Muscle of leg (tissue), 11 donors: ENCODE measurements around the gene XYLT1. TPM values are rescaled to one million over a fixed set of nuclear protein-coding genes. Genes with fewer than 3 reads are reported as not detected.

Experiments used
- DNase-seq: peaks from one replicate; pipeline ENCODE4 v3.0.0; 2013
- H3K27ac ChIP-seq: one replicate; pipeline ENCODE4 v1.5.1; 2013; ENCODE audit warnings: mild to moderate bottlenecking, low read length, control low read depth
- H3K27me3 ChIP-seq: one replicate; pipeline ENCODE4 v1.6.1; 2013; ENCODE audit warnings: low read length; ENCODE audit not compliant: control insufficient read depth, insufficient read depth
- H3K36me3 ChIP-seq: one replicate; pipeline ENCODE4 v1.6.1; 2013; ENCODE audit warnings: low read length; ENCODE audit not compliant: control insufficient read depth, insufficient read depth
- H3K4me1 ChIP-seq: one replicate; pipeline ENCODE4 v1.6.1; 2013; ENCODE audit warnings: low read length; ENCODE audit not compliant: control insufficient read depth, insufficient read depth
- H3K4me3 ChIP-seq: one replicate; pipeline ENCODE4 v1.5.1; 2013; ENCODE audit warnings: low read length, control low read depth
- H3K9me3 ChIP-seq: replicated peaks from 2 replicates; pipeline ENCODE4 v1.6.1; 2013; ENCODE audit warnings: low read depth, low read length; ENCODE audit not compliant: control insufficient read depth
- WGBS: methylation state at CpG from one replicate; pipeline ENCODE4 v1.1.5; 2013; ENCODE audit warnings: missing lambda C conversion rate; ENCODE audit not compliant: insufficient coverage; 5-methylcytosine and 5-hydroxymethylcytosine counted together
- polyA plus RNA-seq, 8 donors: library from polyadenylated mRNA; unstranded; fragments of 120-200 nt; gene quantifications; one replicate each; pipeline versions ENCODE4 v1.2.1 to v1.2.3, GENCODE V29; 2013; ENCODE audit warnings: inconsistent platforms in 1 of 8, low replicate concordance in 1 of 8; ENCODE audit not compliant: insufficient read length in 8 of 8, insufficient read depth in 1 of 8
- total RNA-seq: library from RNA; stranded (reverse); fragments of 120-200 nt; gene quantifications from one replicate; pipeline ENCODE4 v1.2.4, GENCODE V29; 2013

Gene XYLT1
- total and polyA plus RNA-seq, 9 donors, result 4.3 to 9.7 (median 5.3) TPM

- H3K27me3 ChIP-seq, result no peaks in the 10 kb centered on the region
- 47% methylated on average over 6 of the region's 7 CpGs for WGBS
- H3K27ac ChIP-seq, result no peak overlapping the region
- no peaks in the 10 kb centered on the region for H3K36me3 ChIP-seq
- H3K4me1 ChIP-seq, result peaks cover 26% of the 10 kb centered on the region
- DNase-seq, result no peak
- no peak overlapping the region for H3K4me3 ChIP-seq
- no peaks in the 10 kb centered on the region for H3K9me3 ChIP-seq
These were observed 171.0 kb downstream of the XYLT1 start for GRCh38 chr16:17299790-17300189.

GRCh38 chr16:17298238-17298637 is 172.5 kb downstream of the XYLT1 start:
- WGBS, result 95% methylated on average over 6 of the region's 9 CpGs
- Histone ChIP-seq H3K4me1 (peaks cover 19% of the 10 kb centered on the region), H3K36me3 (no peaks in the 10 kb centered on the region), H3K27ac (no peak overlapping the region), H3K4me3 (no peak overlapping the region), H3K27me3 (no peaks in the 10 kb centered on the region), H3K9me3 (no peaks in the 10 kb centered on the region)
- no peak for DNase-seq

DNA sequence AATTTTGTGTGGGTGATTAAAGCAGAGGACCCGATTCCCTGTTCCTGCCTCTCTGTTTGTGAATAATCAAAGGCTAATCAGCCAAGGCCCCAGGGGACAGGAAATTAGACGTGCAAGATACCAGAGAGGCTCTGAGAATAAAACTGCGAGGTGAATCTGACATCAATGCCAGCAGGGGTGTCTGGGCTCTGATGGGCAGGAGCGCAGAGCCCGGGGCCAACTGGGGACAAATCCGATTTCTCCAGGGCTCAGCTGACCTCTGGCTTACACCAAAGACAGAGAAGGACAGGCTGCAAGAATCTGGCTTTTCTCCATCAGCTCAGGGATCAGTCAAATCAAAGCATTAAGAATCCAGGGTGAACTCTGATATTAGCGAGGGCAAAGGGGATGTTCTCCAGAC is 174.3 kb downstream of the XYLT1 start:
- WGBS, result 27% methylated on average over 3 of the region's 7 CpGs
- no peak overlapping the region for H3K4me3 ChIP-seq
- no peak overlapping the region for H3K27ac ChIP-seq
- no peaks in the 10 kb centered on the region for H3K9me3 ChIP-seq
- no peak for DNase-seq
- H3K4me1 ChIP-seq, result peaks cover 14% of the 10 kb centered on the region
- no peaks in the 10 kb centered on the region for H3K36me3 ChIP-seq
- no peaks in the 10 kb centered on the region for H3K27me3 ChIP-seq

- DNase-seq, result peak; percentile 68
- Histone ChIP-seq H3K36me3 (no peaks in the 10 kb centered on the region), H3K27me3 (no peaks in the 10 kb centered on the region), H3K4me1 (peaks cover 14% of the 10 kb centered on the region), H3K4me3 (no peak overlapping the region), H3K9me3 (no peaks in the 10 kb centered on the region), H3K27ac (no peak overlapping the region)
- no CpG with 5 or more reads among the region's 5 CpGs for WGBS
These were observed 174.8 kb downstream of the XYLT1 start for GRCh38 chr16:17295948-17296347.

- H3K27ac ChIP-seq, result no peak overlapping the region
- no peak overlapping the region for H3K4me3 ChIP-seq
- no peaks in the 10 kb centered on the region for H3K36me3 ChIP-seq
- H3K27me3 ChIP-seq, result no peaks in the 10 kb centered on the region
- WGBS, result 86% methylated on average over 2 of the region's 3 CpGs
- no peaks in the 10 kb centered on the region for H3K9me3 ChIP-seq
- no peak for DNase-seq
- peaks cover 19% of the 10 kb centered on the region for H3K4me1 ChIP-seq
These were observed 175.9 kb downstream of the XYLT1 start for GRCh38 chr16:17294856-17295255.

DNA sequence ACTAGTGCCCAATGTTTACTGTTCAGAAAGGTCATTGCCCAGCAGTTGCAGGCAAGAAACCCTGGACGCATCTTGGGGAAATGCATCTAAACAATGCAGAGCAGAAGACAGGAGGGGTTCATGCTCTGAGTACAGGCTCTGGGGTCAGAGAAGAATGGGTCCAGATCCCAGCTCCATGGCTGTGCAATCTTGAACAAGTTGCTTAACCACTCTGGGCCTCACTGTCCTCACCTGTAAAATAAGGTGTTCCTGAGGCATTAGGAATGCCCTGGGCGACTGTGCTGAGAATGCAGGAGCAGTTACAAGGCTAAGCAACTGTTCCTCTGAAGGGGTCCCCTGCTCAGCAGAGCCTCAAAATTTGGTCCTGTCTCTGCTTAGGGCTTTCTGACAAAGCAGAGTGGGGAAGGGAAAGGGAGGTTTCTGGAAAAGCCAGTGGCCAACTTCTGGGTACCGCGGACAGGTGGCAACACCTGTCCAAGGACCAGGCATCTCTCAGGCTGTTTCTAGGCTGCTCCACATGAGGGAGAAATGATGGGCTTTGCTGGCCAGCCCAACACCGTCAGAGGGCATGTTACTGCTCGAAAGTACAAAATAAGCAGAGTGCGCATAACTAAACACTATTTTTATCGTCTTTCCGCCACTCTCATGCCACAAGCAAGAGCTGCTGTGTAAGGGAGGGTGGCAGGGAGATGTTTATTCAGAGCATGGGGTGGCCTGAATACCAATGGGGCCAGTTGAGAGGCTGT is 176.8 kb downstream of the XYLT1 start:
- Histone ChIP-seq H3K27me3 (no peaks in the 10 kb centered on the region), H3K9me3 (no peaks in the 10 kb centered on the region), H3K36me3 (no peaks in the 10 kb centered on the region), H3K4me1 (peaks cover 19% of the 10 kb centered on the region), H3K4me3 (no peak overlapping the region), H3K27ac (no peak overlapping the region)
- no peak for DNase-seq
- 100% methylated on average over 2 of the region's 9 CpGs for WGBS

- DNase-seq, result peak; percentile 44
- Histone ChIP-seq H3K4me1 (peaks cover 19% of the 10 kb centered on the region), H3K4me3 (no peak overlapping the region), H3K27ac (no peak overlapping the region), H3K36me3 (no peaks in the 10 kb centered on the region), H3K9me3 (peaks cover 2% of the 10 kb centered on the region), H3K27me3 (no peaks in the 10 kb centered on the region)
- WGBS, result 40% methylated on average over 1 of the region's 2 CpGs
These were observed 179.5 kb downstream of the XYLT1 start for GRCh38 chr16:17291289-17291688.

DNA sequence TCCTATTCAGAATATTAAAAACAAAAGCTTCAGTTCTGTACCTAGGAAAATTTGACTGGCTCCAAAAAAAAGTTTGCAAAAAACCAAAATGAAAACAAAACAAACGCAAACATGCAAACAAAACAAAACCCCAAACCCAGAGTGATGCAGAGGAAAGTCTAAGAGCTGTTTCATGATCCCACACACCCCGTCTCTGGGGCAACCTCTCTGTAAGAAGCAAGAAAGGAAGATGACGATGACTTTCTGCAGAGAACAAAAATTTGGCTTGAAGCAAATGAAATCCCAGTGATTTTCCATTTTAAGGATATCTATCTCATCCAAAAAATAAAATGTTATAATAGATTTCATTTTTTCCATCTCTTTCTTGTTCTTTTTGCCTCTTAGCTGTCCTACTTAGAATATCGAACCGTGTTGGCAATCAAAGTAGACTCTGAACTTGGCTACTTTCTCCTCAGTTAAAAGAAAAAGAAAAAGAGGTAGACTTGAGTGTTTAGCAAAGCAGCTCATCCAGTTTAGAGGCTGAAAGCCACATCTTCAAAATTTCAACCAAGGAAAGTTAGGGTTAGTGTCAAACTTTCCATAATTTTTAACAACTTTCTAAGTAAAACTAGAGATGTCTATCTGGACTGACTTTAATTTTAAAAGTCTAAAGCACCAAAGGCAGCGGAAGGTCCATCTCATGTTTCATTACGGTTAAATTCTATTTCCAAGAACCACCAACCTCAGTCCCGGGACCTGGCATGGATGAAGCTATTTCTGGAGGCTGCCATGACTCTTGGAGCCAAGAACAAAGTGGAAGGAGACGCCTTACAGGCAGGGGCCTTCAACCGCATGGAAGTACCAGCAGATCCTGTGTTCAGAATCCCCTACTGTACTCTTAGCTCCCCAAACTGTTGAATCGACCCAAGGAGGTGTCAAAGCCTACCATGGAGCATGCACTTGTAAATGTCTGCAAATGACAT is 180.8 kb downstream of the XYLT1 start:
- Histone ChIP-seq H3K36me3 (no peaks in the 10 kb centered on the region), H3K4me3 (no peak overlapping the region), H3K27me3 (peaks cover under 1% of the 10 kb centered on the region), H3K27ac (peak overlapping the region; percentile 59), H3K4me1 (peaks cover 20% of the 10 kb centered on the region), H3K9me3 (peaks cover 2% of the 10 kb centered on the region)
- DNase-seq, result peak; percentile 92
- WGBS, result 56% methylated on average over 3 of the region's 11 CpGs

DNA sequence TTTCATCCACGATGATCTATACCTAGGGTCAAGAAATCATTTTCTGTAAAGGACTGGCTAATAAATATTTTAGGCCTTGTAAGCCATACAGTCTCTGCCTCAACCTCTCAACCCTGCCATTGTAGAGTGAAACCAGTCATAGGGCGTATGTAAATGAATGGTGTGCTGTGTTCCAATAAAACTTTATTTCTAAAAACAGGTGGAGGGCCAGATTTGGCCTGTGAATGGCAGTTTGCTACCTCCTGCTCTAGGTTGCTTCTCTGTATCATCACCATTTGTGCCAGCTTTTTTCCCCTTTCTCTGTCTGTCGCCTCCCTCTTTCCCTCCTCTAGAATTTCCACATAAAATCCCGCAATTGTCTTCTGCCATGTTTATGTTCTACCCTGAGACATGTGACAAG is 181.7 kb downstream of the XYLT1 start:
- H3K27me3 ChIP-seq, result peaks cover 2% of the 10 kb centered on the region
- no peaks in the 10 kb centered on the region for H3K36me3 ChIP-seq
- H3K9me3 ChIP-seq, result peaks cover 2% of the 10 kb centered on the region
- H3K4me3 ChIP-seq, result no peak overlapping the region
- WGBS, result 86% methylated on average over 1 of the region's 4 CpGs
- DNase-seq, result no peak
- peak overlapping the region; percentile 59 for H3K27ac ChIP-seq
- peaks cover 20% of the 10 kb centered on the region for H3K4me1 ChIP-seq

- no peak overlapping the region for H3K4me3 ChIP-seq
- no peaks in the 10 kb centered on the region for H3K36me3 ChIP-seq
- no peak overlapping the region for H3K27ac ChIP-seq
- DNase-seq, result no peak
- 26% methylated on average over 9 of the region's 10 CpGs for WGBS
- H3K9me3 ChIP-seq, result peaks cover 2% of the 10 kb centered on the region
- H3K27me3 ChIP-seq, result peaks cover 2% of the 10 kb centered on the region
- peaks cover 23% of the 10 kb centered on the region for H3K4me1 ChIP-seq
These were observed 183.5 kb downstream of the XYLT1 start for GRCh38 chr16:17287166-17287800.
